Nephron (organoid): ENCODE measurements around the gene DOCK11.

ENCODE experiments used
- H3K27ac Mint-ChIP-seq, 3 experiments: 2 replicates each; pipeline ENCODE4 v1.8.0; 2020; ENCODE audit warnings: mixed read lengths in 3 of 3, mild to moderate bottlenecking in 2 of 3, moderate library complexity in 1 of 3
- H3K27me3 Mint-ChIP-seq: 2 replicates; pipeline ENCODE4 v1.8.0; 2021; ENCODE audit warnings: low read depth, mild to moderate bottlenecking, moderate library complexity, mixed read lengths
- H3K36me3 Mint-ChIP-seq: 2 replicates; pipeline ENCODE4 v1.8.0; 2020; ENCODE audit warnings: low read depth, mixed read lengths
- H3K4me1 Mint-ChIP-seq: 2 replicates; pipeline ENCODE4 v1.8.0; 2020; ENCODE audit warnings: mixed read lengths
- H3K4me3 Mint-ChIP-seq, 3 experiments: 2 replicates each; pipeline ENCODE4 v1.8.0; 2020; ENCODE audit warnings: mild to moderate bottlenecking in 3 of 3, mixed read lengths in 3 of 3, moderate library complexity in 2 of 3
- H3K9me3 Mint-ChIP-seq: 2 replicates; pipeline ENCODE4 v1.8.0; 2020; ENCODE audit warnings: mixed read lengths
- TF ChIP-seq, protein P1 (sequence below), 3 experiments: fragments of 200-600 bp; sonication (generic); IDR thresholded peaks; one replicate each; pipeline ENCODE4 v1.5.0; 2021; ENCODE audit warnings: antibody characterized with exemption in 3 of 3; ENCODE audit not compliant: unreplicated experiment in 3 of 3

Gene DOCK11

GRCh38 chrX:118513120-118513898 is 17.7 kb downstream of the DOCK11 start:
- Mint-ChIP-seq H3K36me3 (peaks cover 16% of the 10 kb centered on the region), H3K27ac (no peak overlapping the region), H3K4me3 (no peak overlapping the region), H3K4me1 (peaks cover 25% of the 10 kb centered on the region), H3K9me3 (peaks cover 36% of the 10 kb centered on the region), H3K27me3 (peaks cover 4% of the 10 kb centered on the region)
- TF ChIP-seq, protein P1, sequence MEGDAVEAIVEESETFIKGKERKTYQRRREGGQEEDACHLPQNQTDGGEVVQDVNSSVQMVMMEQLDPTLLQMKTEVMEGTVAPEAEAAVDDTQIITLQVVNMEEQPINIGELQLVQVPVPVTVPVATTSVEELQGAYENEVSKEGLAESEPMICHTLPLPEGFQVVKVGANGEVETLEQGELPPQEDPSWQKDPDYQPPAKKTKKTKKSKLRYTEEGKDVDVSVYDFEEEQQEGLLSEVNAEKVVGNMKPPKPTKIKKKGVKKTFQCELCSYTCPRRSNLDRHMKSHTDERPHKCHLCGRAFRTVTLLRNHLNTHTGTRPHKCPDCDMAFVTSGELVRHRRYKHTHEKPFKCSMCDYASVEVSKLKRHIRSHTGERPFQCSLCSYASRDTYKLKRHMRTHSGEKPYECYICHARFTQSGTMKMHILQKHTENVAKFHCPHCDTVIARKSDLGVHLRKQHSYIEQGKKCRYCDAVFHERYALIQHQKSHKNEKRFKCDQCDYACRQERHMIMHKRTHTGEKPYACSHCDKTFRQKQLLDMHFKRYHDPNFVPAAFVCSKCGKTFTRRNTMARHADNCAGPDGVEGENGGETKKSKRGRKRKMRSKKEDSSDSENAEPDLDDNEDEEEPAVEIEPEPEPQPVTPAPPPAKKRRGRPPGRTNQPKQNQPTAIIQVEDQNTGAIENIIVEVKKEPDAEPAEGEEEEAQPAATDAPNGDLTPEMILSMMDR (IDR thresholded peaks at IDR 0.05; ENCODE audit: unreplicated experiment in 3 of 3) = no peak

GRCh38 chrX:118519411-118520215 is 24.0 kb downstream of the DOCK11 start:
- Mint-ChIP-seq H3K27me3 (peaks cover 4% of the 10 kb centered on the region), H3K36me3 (peaks cover 5% of the 10 kb centered on the region), H3K4me3 (no peak overlapping the region), H3K9me3 (peaks cover 11% of the 10 kb centered on the region), H3K4me1 (peaks cover 21% of the 10 kb centered on the region), H3K27ac (peak overlapping the region; percentile 25 to 67 (median 63))
- TF ChIP-seq, protein P1 (IDR thresholded peaks at IDR 0.05; ENCODE audit: unreplicated experiment in 3 of 3) = no peak

GRCh38 chrX:118520216-118521206 is 24.9 kb downstream of the DOCK11 start:
- TF ChIP-seq, protein P1 (IDR thresholded peaks at IDR 0.05; ENCODE audit: unreplicated experiment in 3 of 3) = no peak
- Mint-ChIP-seq H3K27ac (peak overlapping the region; percentile 25 to 67 (median 63)), H3K9me3 (peaks cover 7% of the 10 kb centered on the region), H3K27me3 (no peaks in the 10 kb centered on the region), H3K4me1 (peaks cover 21% of the 10 kb centered on the region), H3K36me3 (no peaks in the 10 kb centered on the region), H3K4me3 (no peak overlapping the region)

DNA sequence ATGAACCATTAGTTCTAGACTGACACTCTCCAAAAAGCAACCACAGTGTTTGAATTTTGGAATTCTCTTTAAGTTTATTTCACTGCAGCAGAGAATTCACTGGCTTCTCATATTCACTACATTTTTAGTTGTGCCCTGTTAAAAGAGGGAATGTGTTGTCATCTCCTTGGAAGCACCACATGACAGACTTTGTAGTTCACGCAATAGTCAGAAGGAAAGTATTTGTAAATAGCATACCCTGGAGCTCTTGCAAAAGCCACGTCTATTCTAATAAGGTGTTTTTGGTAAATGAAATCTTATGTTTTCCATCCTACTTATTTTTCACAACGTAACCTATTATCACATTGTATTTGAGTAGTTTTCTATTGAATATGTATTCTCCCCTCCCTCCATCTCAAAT is 25.8 kb downstream of the DOCK11 start:
- TF ChIP-seq, protein P1 (IDR thresholded peaks at IDR 0.05; ENCODE audit: unreplicated experiment in 3 of 3) = no peak
- H3K9me3 Mint-ChIP-seq = peaks cover 7% of the 10 kb centered on the region
- H3K27me3 Mint-ChIP-seq = no peaks in the 10 kb centered on the region
- no peak overlapping the region for H3K4me3 Mint-ChIP-seq
- no peaks in the 10 kb centered on the region for H3K36me3 Mint-ChIP-seq
- peaks cover 28% of the 10 kb centered on the region for H3K4me1 Mint-ChIP-seq
- peak overlapping the region in 2 of 3 experiments; percentile 63 to 67 for H3K27ac Mint-ChIP-seq

GRCh38 chrX:118522230-118522926 is 26.8 kb downstream of the DOCK11 start:
- Mint-ChIP-seq H3K4me1 (peaks cover 30% of the 10 kb centered on the region), H3K4me3 (no peak overlapping the region), H3K9me3 (peaks cover 7% of the 10 kb centered on the region), H3K27ac (no peak overlapping the region), H3K27me3 (no peaks in the 10 kb centered on the region), H3K36me3 (no peaks in the 10 kb centered on the region)
- TF ChIP-seq, protein P1 (IDR thresholded peaks at IDR 0.05; ENCODE audit: unreplicated experiment in 3 of 3) = no peak
